CD14-positive monocyte (primary cell): Measurements from ENCODE around the gene HCRTR1. TPM values are rescaled to one million over a fixed set of nuclear protein-coding genes. Genes with fewer than 3 reads are reported as not detected.

ENCODE experiments used
- DNase-seq, 3 donors: peaks; one replicate each; pipeline ENCODE4 v3.0.0-alpha.2; 2011 to 2022
- H2AFZ ChIP-seq: 2 replicates; pipeline ENCODE4 v1.6.0; 2012; ENCODE audit warnings: mild to moderate bottlenecking, low read depth, low read length, inconsistent platforms; ENCODE audit not compliant: insufficient read depth, poor library complexity, severe bottlenecking
- H3K27ac ChIP-seq, 2 donors: 1 replicate in 1 of 2; 2 replicates in 1 of 2; pipeline ENCODE4 v1.5.1; 2012 to 2013; ENCODE audit warnings: low read length in 2 of 2, control low read depth in 1 of 2, inconsistent platforms in 1 of 2, low read depth in 1 of 2, mild to moderate bottlenecking in 1 of 2
- H3K27me3 ChIP-seq, 2 donors: one replicate each; pipeline versions ENCODE4 v1.6.0 to v1.6.1; 2011 to 2013; ENCODE audit warnings: low read length in 2 of 2; ENCODE audit not compliant: control insufficient read depth in 2 of 2, insufficient read depth in 2 of 2
- H3K36me3 ChIP-seq, 2 donors: replicated peaks in 1 of 2; 1 replicate in 1 of 2; 2 replicates in 1 of 2; pipeline versions ENCODE4 v1.5.1 to v1.6.1; 2012 to 2013; ENCODE audit warnings: low read length in 2 of 2, control low read depth in 1 of 2, inconsistent platforms in 1 of 2, mild to moderate bottlenecking in 1 of 2; ENCODE audit not compliant: insufficient read depth in 2 of 2, control insufficient read depth in 1 of 2
- H3K4me1 ChIP-seq, 2 donors: 1 replicate in 1 of 2; 2 replicates in 1 of 2; pipeline versions ENCODE4 v1.5.1 to v1.6.1; 2012 to 2013; ENCODE audit warnings: low read length in 2 of 2, control low read depth in 1 of 2, inconsistent platforms in 1 of 2, mild to moderate bottlenecking in 1 of 2, moderate library complexity in 1 of 2; ENCODE audit not compliant: insufficient read depth in 2 of 2, control insufficient read depth in 1 of 2
- H3K4me2 ChIP-seq: replicated peaks from 2 replicates; pipeline ENCODE3; 2012; ENCODE audit warnings: low read length, moderate library complexity, mild to moderate bottlenecking; ENCODE audit not compliant: poor library complexity, severe bottlenecking; ENCODE audit errors: extremely low read depth
- H3K4me3 ChIP-seq, 3 experiments: fragments of 200-600 bp in 1 of 3; sonication (generic) in 1 of 3; replicated peaks in 1 of 3; 1 replicate in 2 of 3; 2 replicates in 1 of 3; pipeline ENCODE4 v1.5.1; 2011 to 2013; ENCODE audit warnings: low read length in 3 of 3, mild to moderate bottlenecking in 3 of 3, control low read depth in 2 of 3, low read depth in 2 of 3, inconsistent platforms in 1 of 3, moderate library complexity in 1 of 3
- H3K79me2 ChIP-seq: 2 replicates; pipeline ENCODE4 v1.6.0; 2012; ENCODE audit warnings: mild to moderate bottlenecking, control low read depth, inconsistent platforms, low read length, moderate library complexity; ENCODE audit not compliant: insufficient read depth
- H3K9ac ChIP-seq: 2 replicates; pipeline ENCODE4 v1.6.0; 2017; ENCODE audit warnings: low read length, mild to moderate bottlenecking; ENCODE audit not compliant: insufficient read depth, poor library complexity, severe bottlenecking
- H3K9me3 ChIP-seq, 2 donors: replicated peaks in 1 of 2; 1 replicate in 1 of 2; 2 replicates in 1 of 2; pipeline versions ENCODE4 v1.5.1 to v1.6.1; 2012 to 2013; ENCODE audit warnings: low read length in 2 of 2, control low read depth in 1 of 2; ENCODE audit not compliant: control insufficient read depth in 1 of 2, insufficient read depth in 1 of 2
- H4K20me1 ChIP-seq: 2 replicates; pipeline ENCODE4 v1.6.0; 2012; ENCODE audit warnings: mild to moderate bottlenecking, low read length, control low read depth, moderate library complexity; ENCODE audit not compliant: insufficient read depth
- H3K27ac Mint-ChIP-seq, 7 donors: one replicate each; pipeline ENCODE4 v1.8.0; 2020; ENCODE audit warnings: mild to moderate bottlenecking in 7 of 7, mixed read lengths in 7 of 7, moderate library complexity in 6 of 7, inconsistent platforms in 2 of 7
- H3K27me3 Mint-ChIP-seq, 3 donors: one replicate each; pipeline ENCODE4 v1.8.0; 2021 to 2022; ENCODE audit warnings: low read depth in 3 of 3, mild to moderate bottlenecking in 3 of 3, mixed read lengths in 3 of 3, moderate library complexity in 3 of 3, inconsistent platforms in 1 of 3
- H3K36me3 Mint-ChIP-seq, 2 donors: one replicate each; pipeline ENCODE4 v1.8.0; 2020; ENCODE audit warnings: mixed read lengths in 2 of 2, inconsistent platforms in 1 of 2, mild to moderate bottlenecking in 1 of 2
- H3K4me1 Mint-ChIP-seq: one replicate; pipeline ENCODE4 v1.8.0; 2020; ENCODE audit warnings: mild to moderate bottlenecking, mixed read lengths
- H3K4me3 Mint-ChIP-seq, 2 donors: one replicate each; pipeline ENCODE4 v1.8.0; 2020; ENCODE audit warnings: mild to moderate bottlenecking in 2 of 2, mixed read lengths in 2 of 2, moderate library complexity in 1 of 2
- H3K9me3 Mint-ChIP-seq, 7 donors: one replicate each; pipeline ENCODE4 v1.8.0; 2020 to 2022; ENCODE audit warnings: mixed read lengths in 7 of 7, mild to moderate bottlenecking in 6 of 7, moderate library complexity in 6 of 7, inconsistent platforms in 2 of 7
- CTCF ChIP-seq: fragments of 200-600 bp; IDR thresholded peaks from one replicate; pipeline ENCODE4 v1.8.0; 2022; ENCODE audit warnings: antibody characterized with exemption, mild to moderate bottlenecking
- WGBS: methylation state at CpG from one replicate; pipeline ENCODE4 v1.1.5; 2013; ENCODE audit warnings: missing lambda C conversion rate; ENCODE audit not compliant: insufficient coverage; 5-methylcytosine and 5-hydroxymethylcytosine counted together
- intact Hi-C, 2 donors: fragments of 100-400 bp; cut with micrococcal nuclease; formaldehyde crosslinking; loops; one replicate each; pipeline versions ENCODE4 v1.15.0 to v1.15.1; 2023
- polyA plus RNA-seq, 3 donors: library from polyadenylated mRNA; depleted of rRNA in 1 of 3; unstranded in 2 of 3; stranded (reverse) in 1 of 3; fragments of 300-500 nt in 2 of 3; fragments of >200 nt in 1 of 3; fragmentation: Illumina TruSeq in 2 of 3; gene quantifications; 1 replicate in 2 of 3; 2 replicates in 1 of 3; pipeline ENCODE4 v1.2.3, GENCODE V29; 2012 to 2021

Gene HCRTR1
- polyA plus RNA-seq, 3 donors = not detected

- H3K36me3 Mint-ChIP-seq = no peaks in the 10 kb centered on the region
- Histone ChIP-seq H3K4me2 (no peak overlapping the region), H3K9ac (no peak overlapping the region), H3K79me2 (no peaks in the 10 kb centered on the region), H2AFZ (no peak overlapping the region), H3K4me3 (no peak overlapping the region), H3K27ac (no peak overlapping the region), H3K4me1 (peaks cover 10 to 12% of the 10 kb centered on the region in 2 donors), H4K20me1 (no peaks in the 10 kb centered on the region), H3K36me3 (no peaks in the 10 kb centered on the region), H3K9me3 (no peaks in the 10 kb centered on the region), H3K27me3 (no peaks in the 10 kb centered on the region)
- TF ChIP-seq CTCF = no peak
- H3K27ac Mint-ChIP-seq = no peak overlapping the region
- H3K27me3 Mint-ChIP-seq = peaks cover 1 to 8% (median 5%) of the 10 kb centered on the region in 3 donors
- peaks cover 0 to 3% (median 0%) of the 10 kb centered on the region in 7 donors for H3K9me3 Mint-ChIP-seq
- peaks cover 10% of the 10 kb centered on the region for H3K4me1 Mint-ChIP-seq
- intact Hi-C loops = no loop called here
- 83% methylated on average over 1 of the region's 4 CpGs for WGBS
- no peak overlapping the region for H3K4me3 Mint-ChIP-seq
- DNase-seq = no peak
These were observed 35.5 kb downstream of the HCRTR1 start for GRCh38 chr1:31652891-31653499.

- Histone ChIP-seq H3K27ac (no peak overlapping the region), H3K36me3 (no peaks in the 10 kb centered on the region), H3K4me3 (no peak overlapping the region), H3K79me2 (no peaks in the 10 kb centered on the region), H3K9me3 (no peaks in the 10 kb centered on the region), H3K9ac (no peak overlapping the region), H3K27me3 (no peaks in the 10 kb centered on the region), H4K20me1 (no peaks in the 10 kb centered on the region), H3K4me1 (peaks cover 17 to 21% of the 10 kb centered on the region in 2 donors), H3K4me2 (no peak overlapping the region), H2AFZ (no peak overlapping the region)
- Mint-ChIP-seq H3K4me3 (no peak overlapping the region), H3K27ac (no peak overlapping the region), H3K36me3 (no peaks in the 10 kb centered on the region), H3K27me3 (peaks cover 1 to 8% (median 5%) of the 10 kb centered on the region in 3 donors), H3K9me3 (peaks cover 0 to 3% (median 0%) of the 10 kb centered on the region in 7 donors), H3K4me1 (peaks cover 20% of the 10 kb centered on the region)
- WGBS = 93% methylated on average over 10 of the region's 12 CpGs
- TF ChIP-seq CTCF = no peak
- intact Hi-C loops = no loop called here
- no peak for DNase-seq
These were observed 36.4 kb downstream of the HCRTR1 start for GRCh38 chr1:31653717-31654473.
